ENCODE data around the gene TTLL6. TPM values are rescaled to one million over a fixed set of nuclear protein-coding genes. Genes with fewer than 3 reads are reported as not detected.
"Not testable (repeated sequence)": the region's sequence is repeated elsewhere in the genome, so short reads cannot be mapped to it uniquely, and the experiment has no call there.

Gene TTLL6
- total RNA-seq, result not detected in 2 replicates

DNA sequence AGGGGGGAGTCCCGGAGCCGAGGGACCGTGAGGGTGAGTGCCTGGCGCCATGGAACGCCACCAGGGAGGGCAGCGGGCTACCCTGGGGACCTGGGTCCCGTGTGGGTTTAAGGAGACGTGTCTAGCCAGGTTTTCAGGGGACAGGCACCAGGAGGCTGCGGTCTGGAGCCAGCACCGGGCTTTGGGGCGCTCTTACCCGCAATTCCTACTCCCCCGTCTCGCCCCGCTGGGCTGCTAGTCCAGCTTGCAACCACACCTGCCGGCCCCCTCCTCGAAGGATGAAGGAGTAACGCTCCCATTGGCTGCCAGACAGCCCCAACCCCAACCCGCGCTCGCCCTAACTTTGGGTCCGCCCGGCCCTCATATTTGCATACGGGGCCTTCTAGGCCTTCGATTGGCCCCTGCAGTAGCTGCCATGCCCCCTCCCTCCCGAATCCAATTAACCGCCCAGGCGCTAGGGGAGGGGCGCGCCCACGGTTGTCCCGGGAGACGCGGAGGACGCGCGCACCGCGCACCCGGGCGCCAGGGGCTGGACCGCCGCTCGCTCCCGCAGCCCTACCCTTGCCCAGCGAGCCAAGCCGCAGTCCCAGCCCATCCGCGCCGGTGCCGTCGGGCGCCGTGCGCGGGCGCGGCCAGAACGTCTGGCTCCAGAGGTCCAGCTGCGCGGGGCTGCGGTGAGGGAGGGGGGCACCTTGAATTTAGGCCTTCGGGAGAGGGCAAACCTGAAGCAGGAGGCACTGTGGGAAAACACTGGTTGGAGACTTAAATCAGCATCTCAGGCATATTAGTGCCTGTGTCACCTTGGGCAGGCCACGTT, at the start of gene TTLL6:
Gene TTLL6 (minus strand): TSS at position 456 of the 817 bp plus-strand sequence. CDS start 157 bp downstream, at position 299.
- H3K27ac Mint-ChIP-seq, result no peak within 1 kb of the TSS
- peak; percentile 95 for DNase-seq
- H3K4me1 Mint-ChIP-seq, result peaks cover 20% of the 10 kb centered on the region
- peaks cover 4% of the 10 kb centered on the region for H3K36me3 Mint-ChIP-seq (ENCODE audit: low read depth)
- peaks cover 65% of the 10 kb centered on the region for H3K27me3 Mint-ChIP-seq
- H3K9me3 Mint-ChIP-seq, result no peaks in the 10 kb centered on the region
- peak within 1 kb of the TSS; percentile 86 for H3K4me3 Mint-ChIP-seq
- intact Hi-C loops (cut with micrococcal nuclease), result loop anchor here (2.0 kb wide), 1 partner anchor 14 kb away; the partner anchor contains the start of gene CALCOCO2

DNA sequence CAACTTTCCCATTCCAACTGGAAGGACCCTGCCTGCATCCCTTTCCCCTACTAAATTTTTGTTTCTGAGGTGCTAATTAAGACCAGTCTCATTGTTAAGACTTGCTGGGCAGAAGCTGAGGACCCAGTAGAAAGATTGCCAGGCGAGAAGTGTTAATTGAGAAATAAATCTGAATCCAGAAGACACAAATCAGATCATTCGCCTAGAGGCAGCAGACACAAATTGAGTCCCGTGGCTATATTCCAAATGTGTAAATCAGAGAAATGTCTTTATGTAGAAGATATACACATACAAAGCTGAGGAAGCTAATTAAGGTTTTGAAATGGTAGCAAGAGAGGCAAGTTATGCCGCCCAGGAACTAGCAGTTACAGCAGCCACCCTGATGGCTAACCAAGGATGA, 43.4 kb upstream of the TTLL6 start:
- H3K27ac Mint-ChIP-seq, result no peak overlapping the region
- H3K36me3 Mint-ChIP-seq (ENCODE audit: low read depth), result peaks cover 60% of the 10 kb centered on the region
- H3K27me3 Mint-ChIP-seq, result no peaks in the 10 kb centered on the region
- H3K9me3 Mint-ChIP-seq, result no peaks in the 10 kb centered on the region
- intact Hi-C loops (cut with micrococcal nuclease), result no loop called here
- H3K4me3 Mint-ChIP-seq, result no peak overlapping the region
- peaks cover 7% of the 10 kb centered on the region for H3K4me1 Mint-ChIP-seq
- DNase-seq, result no peak

DNA sequence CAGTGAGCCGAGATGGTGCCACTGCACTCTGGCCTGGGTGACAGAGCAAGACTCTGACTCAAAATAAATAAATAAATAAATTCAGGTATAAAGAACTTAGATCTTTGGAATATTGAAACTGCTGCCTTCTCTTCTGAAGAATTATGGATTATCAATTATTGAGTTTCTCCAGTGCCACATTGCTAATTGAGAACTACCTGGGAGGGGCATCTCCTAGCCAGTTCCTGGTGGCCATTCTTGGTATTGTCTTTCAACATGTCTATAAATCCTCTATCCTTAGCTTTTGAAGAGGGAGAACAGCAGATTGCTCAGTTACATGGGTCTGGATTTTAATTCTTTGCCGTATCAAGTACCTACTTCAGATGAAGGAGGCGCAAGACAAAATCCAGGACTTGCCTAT, 43.0 kb upstream of the TTLL6 start:
- H3K36me3 Mint-ChIP-seq (ENCODE audit: low read depth), result peaks cover 62% of the 10 kb centered on the region
- no peak for DNase-seq
- H3K4me1 Mint-ChIP-seq, result peaks cover 7% of the 10 kb centered on the region
- intact Hi-C loops (cut with micrococcal nuclease), result no loop called here
- H3K4me3 Mint-ChIP-seq, result no peak overlapping the region
- H3K27ac Mint-ChIP-seq, result no peak overlapping the region
- H3K9me3 Mint-ChIP-seq, result no peaks in the 10 kb centered on the region
- H3K27me3 Mint-ChIP-seq, result no peaks in the 10 kb centered on the region

DNA sequence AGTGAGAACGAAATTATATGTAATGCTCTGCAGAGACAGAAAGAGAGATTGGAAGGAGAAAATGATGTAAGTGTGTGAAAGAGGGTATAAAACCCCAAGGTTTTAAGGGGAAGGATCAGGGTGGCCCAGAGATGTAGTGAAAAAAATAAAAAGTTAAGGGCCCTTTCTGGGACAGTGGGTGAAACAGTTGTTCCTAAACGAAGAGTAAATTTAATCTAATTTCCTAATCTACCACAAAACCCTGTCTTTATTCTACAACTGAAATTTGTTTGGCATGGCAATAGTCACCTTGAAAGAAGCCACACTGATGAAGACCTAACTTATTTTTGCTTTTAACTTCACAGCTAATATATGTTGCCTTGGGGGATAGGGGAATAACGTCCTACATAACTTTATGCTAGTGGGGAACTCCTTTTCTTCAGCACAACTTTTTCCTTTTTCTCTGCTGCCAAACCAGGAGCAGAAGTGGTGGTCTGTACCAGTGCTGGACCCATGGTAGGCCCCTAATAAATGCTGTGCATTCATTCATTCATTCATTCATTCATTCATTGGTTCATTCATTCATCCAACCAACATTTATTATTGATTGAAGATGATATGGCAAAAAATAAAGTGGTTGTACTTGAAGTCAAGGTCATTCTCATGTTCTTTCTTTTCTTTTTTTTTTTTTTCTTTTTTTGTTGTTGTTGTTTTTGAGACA, 39.2 kb upstream of the TTLL6 start:
- peaks cover 11% of the 10 kb centered on the region for H3K4me1 Mint-ChIP-seq
- intact Hi-C loops (cut with micrococcal nuclease), result no loop called here
- no peak overlapping the region for H3K27ac Mint-ChIP-seq
- H3K36me3 Mint-ChIP-seq (ENCODE audit: low read depth), result peaks cover 54% of the 10 kb centered on the region
- no peaks in the 10 kb centered on the region for H3K9me3 Mint-ChIP-seq
- no peaks in the 10 kb centered on the region for H3K27me3 Mint-ChIP-seq
- no peak overlapping the region for H3K4me3 Mint-ChIP-seq
- no peak for DNase-seq

DNA sequence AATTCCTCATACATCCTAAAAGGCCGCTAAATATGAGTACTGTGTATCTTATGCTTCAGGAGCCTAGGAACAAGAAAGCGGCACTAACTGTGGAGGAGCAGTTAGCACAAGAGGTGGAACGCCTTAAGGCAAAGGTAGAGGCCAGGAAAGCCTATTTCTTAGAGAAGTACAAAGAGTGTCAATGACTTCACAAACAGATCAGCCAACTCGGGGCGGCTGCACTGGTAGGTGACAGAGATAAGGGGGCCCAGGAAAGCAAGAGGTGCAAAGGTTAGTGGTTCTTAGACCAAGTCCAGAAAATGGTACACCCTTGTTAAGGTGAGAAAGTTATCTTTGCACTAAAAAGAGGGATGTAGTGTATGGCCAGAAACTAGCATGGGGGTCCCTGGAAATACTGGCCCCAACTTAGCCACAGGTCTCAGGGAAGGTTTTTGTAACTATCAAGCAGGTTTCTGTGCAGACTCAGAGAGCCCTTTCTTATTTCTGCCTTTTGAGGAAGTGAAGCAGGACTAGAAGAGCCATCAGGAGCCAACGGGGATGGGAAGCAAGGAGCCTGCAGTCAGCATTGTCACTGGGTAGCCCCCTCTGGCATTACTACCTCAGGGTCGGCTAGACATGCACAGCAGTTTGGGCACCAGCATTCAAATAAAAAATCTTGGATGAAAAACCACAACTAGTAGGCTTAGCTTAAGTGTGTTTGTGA, 37.9 kb upstream of the TTLL6 start:
- no peak overlapping the region for H3K4me3 Mint-ChIP-seq
- peaks cover 17% of the 10 kb centered on the region for H3K4me1 Mint-ChIP-seq
- DNase-seq, result no peak
- no peaks in the 10 kb centered on the region for H3K9me3 Mint-ChIP-seq
- intact Hi-C loops (cut with micrococcal nuclease), result no loop called here
- H3K27me3 Mint-ChIP-seq, result no peaks in the 10 kb centered on the region
- H3K27ac Mint-ChIP-seq, result no peak overlapping the region
- H3K36me3 Mint-ChIP-seq (ENCODE audit: low read depth), result peaks cover 47% of the 10 kb centered on the region

DNA sequence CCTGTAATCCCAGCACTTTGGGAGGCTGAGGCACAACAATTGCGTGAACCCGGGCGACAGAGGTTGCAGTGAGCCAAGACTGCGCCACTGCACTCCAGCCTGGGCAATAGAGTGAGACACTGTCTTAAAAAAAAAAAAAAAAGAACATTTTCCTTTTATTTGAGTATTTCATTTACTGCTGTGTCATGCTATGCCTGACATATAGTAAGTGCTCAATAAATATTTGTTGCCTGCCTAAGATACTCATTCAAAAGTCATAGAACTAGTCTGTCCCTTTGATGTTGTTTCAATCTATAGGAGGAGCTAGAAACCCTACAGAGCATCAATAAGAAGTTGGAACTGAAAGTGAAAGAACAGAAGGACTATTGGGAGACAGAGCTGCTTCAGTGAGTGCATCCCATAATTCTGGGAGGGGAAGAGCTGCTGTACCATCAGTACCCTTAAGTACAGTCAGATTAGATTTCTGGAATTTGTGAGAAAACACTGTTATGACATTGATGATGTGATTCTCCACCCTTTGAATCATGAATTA, 33.8 kb upstream of the TTLL6 start:
- peaks cover 52% of the 10 kb centered on the region for H3K36me3 Mint-ChIP-seq (ENCODE audit: low read depth)
- peaks cover 11% of the 10 kb centered on the region for H3K4me1 Mint-ChIP-seq
- H3K27me3 Mint-ChIP-seq, result no peaks in the 10 kb centered on the region
- H3K4me3 Mint-ChIP-seq, result no peak overlapping the region
- H3K27ac Mint-ChIP-seq, result peak overlapping the region; percentile 60
- H3K9me3 Mint-ChIP-seq, result no peaks in the 10 kb centered on the region
- intact Hi-C loops (cut with micrococcal nuclease), result no loop called here
- DNase-seq, result no peak

DNA sequence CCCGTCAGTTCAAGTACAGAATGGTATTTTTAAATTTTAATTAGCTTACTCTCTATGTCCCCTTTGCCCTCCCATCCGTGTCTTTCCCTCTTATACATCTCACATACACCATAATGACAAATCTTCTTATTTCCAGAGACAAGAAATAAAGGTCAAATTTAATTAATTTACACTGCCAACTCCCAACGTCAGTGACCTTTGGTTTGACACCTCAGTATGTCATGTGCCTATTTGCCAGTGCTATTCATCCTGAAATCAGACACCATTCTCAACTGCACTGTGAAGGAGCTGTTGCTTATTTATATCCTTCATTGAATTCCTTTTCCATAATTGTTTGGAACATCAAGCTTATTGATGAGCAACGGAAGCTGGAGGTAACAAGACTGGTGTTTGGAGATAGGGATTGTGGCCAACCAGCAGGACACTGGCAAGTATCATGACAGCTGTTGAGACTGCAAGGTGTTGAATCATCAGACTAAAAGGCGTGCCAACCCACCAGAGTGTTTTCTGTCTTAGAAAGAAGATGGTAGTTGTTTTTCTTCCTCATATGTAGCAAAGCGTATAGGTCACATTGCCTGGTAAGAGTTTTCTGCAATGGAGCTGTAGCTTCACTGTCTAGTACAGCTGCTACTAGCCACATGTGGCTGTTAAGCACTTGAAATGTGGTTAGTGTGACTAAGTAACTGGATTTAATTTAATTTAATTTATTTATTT, 26.3 kb upstream of the TTLL6 start:
- Mint-ChIP-seq H3K4me1 (peaks cover 24% of the 10 kb centered on the region), H3K27ac (no peak overlapping the region), H3K4me3 (no peak overlapping the region), H3K9me3 (no peaks in the 10 kb centered on the region), H3K36me3 (ENCODE audit: low read depth) (peaks cover 38% of the 10 kb centered on the region), H3K27me3 (no peaks in the 10 kb centered on the region)
- intact Hi-C loops (cut with micrococcal nuclease), result no loop called here
- DNase-seq, result no peak

DNA sequence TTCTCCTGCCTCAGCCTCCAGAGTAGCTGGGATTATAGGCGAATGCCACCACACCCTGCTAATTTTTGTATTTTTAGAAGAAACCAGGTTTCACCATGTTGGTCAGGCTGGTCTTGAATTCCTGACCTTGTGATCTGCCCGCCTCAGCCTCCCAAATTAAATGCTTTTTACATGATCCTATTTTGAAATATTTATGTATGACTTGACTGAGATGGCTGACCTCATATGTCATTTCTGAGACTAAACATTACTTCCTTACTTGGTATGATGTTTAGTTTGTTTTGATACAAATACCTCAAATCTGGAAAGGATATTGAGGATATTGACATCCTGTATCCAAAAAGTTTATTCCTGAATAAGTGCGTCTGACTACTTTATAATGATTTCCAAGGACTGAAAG, 25.7 kb upstream of the TTLL6 start:
- no peak for DNase-seq
- Mint-ChIP-seq H3K27me3 (no peaks in the 10 kb centered on the region), H3K36me3 (ENCODE audit: low read depth) (peaks cover 33% of the 10 kb centered on the region), H3K4me3 (no peak overlapping the region), H3K9me3 (no peaks in the 10 kb centered on the region), H3K4me1 (peaks cover 30% of the 10 kb centered on the region), H3K27ac (no peak overlapping the region)
- intact Hi-C loops (cut with micrococcal nuclease), result no loop called here

DNA sequence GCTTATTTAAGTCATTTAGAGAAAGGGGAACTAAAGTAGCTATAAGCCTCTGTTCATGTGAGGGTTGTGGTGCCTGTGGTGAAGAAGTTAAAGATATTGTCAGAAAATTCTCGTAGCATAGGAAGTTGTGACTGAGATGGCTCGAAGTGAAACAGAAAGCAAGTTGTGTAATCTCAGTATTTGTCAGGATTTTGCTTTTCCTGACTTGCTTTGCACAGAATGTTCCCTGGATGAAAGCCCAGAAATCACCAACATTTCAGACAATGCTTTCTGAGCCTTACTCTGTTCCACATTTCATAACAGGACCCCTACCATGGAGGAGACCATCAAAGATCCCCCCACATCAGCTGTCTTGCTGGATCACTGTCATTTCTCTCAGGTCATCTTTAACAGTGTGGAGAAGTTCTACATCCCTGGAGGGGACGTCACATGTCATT, 24.4 kb upstream of the TTLL6 start:
- peak; percentile 87 for DNase-seq
- Mint-ChIP-seq H3K4me1 (peaks cover 38% of the 10 kb centered on the region), H3K36me3 (ENCODE audit: low read depth) (peaks cover 29% of the 10 kb centered on the region), H3K27me3 (no peaks in the 10 kb centered on the region), H3K27ac (peak overlapping the region; percentile 63), H3K9me3 (no peaks in the 10 kb centered on the region), H3K4me3 (peak overlapping the region; percentile 69)
- intact Hi-C loops (cut with micrococcal nuclease), result loop anchor here (1.0 kb wide), 1 partner anchor 10 kb away; the partner anchor contains the start of gene CALCOCO2

DNA sequence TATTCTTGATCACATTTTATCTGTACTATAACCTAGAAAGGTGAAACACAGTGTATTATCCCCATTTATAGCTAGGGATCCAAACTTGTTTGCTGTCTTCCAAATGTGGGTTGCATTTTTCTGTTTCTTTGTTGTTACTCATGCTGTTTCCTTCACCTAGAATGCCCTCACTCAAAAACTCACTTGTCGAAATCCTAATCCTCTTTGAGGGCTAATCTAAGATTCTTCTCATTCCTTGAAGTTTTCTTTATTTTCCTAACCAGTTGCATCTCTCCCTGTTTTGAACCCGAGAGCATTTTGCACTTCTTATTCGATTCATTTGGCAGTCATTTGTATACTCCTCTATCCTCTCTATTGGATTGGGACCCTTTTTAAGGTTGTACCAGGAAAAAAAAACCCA, 23.4 kb upstream of the TTLL6 start:
- Mint-ChIP-seq H3K4me3 (peak overlapping the region; percentile 69), H3K4me1 (peaks cover 48% of the 10 kb centered on the region), H3K9me3 (no peaks in the 10 kb centered on the region), H3K36me3 (ENCODE audit: low read depth) (peaks cover 30% of the 10 kb centered on the region), H3K27ac (no peak overlapping the region), H3K27me3 (no peaks in the 10 kb centered on the region)
- DNase-seq, result no peak
- intact Hi-C loops (cut with micrococcal nuclease), result no loop called here

DNA sequence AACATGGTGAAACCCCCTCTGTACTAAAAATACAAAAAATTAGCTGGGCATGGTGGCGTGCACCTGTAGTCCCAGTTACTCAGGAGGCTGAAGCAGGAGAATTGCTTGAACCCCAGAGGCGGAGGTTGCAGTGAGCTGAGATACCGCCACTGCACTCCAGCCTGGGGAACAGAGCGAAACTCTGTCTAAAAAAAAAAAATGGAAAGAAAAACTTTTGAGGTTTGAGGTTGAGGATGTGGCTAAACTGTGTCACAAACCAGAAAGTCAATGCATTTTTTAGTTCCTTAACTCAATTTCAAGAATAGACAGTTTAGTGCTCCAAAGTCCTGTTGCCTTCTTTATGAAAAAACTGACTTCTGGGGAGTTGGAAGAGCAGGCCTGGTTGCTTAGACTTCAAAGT, 20.4 kb upstream of the TTLL6 start:
- peaks cover 22% of the 10 kb centered on the region for H3K36me3 Mint-ChIP-seq (ENCODE audit: low read depth)
- H3K4me1 Mint-ChIP-seq, result peaks cover 76% of the 10 kb centered on the region

DNA sequence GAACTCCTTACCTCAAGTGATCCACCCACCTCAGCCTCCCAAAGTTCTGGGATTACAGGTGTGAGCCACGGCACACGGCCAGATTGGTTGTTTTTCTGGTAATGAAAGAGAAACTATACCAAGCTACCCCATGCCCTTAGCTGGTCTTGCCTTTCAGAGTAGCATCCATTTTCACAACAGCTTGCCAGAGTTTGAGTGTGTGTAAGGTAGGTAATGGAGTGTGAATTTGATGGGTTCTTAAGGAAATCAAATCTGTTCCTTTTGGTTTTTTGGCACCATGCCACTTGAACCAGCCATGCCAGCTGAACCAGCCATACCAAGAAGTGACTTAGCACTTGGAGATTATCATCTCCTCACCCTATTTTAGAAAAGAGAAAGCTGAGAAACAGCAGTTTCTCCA, 18.9 kb upstream of the TTLL6 start:
- Mint-ChIP-seq H3K4me3 (peak overlapping the region; percentile 13), H3K27me3 (no peaks in the 10 kb centered on the region), H3K9me3 (no peaks in the 10 kb centered on the region), H3K4me1 (peaks cover 75% of the 10 kb centered on the region), H3K27ac (no peak overlapping the region), H3K36me3 (ENCODE audit: low read depth) (peaks cover 20% of the 10 kb centered on the region)
- DNase-seq, result peak; percentile 71
- intact Hi-C loops (cut with micrococcal nuclease), result no loop called here

More for the DNA sequence above, 20.4 kb upstream of the TTLL6 start:
- Mint-ChIP-seq H3K4me3 (peak overlapping the region; percentile 69), H3K27ac (peak overlapping the region; percentile 64)
- peak; percentile 85 for DNase-seq
- H3K9me3 Mint-ChIP-seq; intact Hi-C loops (cut with micrococcal nuclease); H3K27me3 Mint-ChIP-seq: not testable (repeated sequence)

DNA sequence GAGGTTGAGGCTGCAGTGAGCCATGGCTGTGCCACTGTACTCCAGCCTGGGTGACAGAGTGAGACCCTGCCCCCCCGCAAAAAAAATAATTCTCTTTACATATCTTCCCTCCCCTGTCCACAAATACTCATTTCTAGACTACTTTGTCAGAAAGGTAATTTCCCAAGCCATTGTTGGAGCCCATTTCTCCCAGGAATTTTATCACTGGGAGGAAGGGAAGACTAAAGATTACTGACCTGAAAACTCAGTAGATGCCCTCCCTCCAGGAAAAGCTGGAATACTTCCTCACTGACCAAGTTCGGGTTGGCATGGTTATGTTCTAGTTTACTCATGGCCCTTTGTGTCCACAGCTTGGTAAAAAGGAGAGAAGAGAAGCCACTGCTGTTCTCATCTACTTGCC, 17.9 kb upstream of the TTLL6 start:
- no peak for DNase-seq
- Mint-ChIP-seq H3K27ac (no peak overlapping the region), H3K4me1 (peaks cover 67% of the 10 kb centered on the region), H3K4me3 (no peak overlapping the region), H3K36me3 (ENCODE audit: low read depth) (peaks cover 15% of the 10 kb centered on the region), H3K27me3 (no peaks in the 10 kb centered on the region), H3K9me3 (no peaks in the 10 kb centered on the region)
- intact Hi-C loops (cut with micrococcal nuclease), result no loop called here

Data from activated CD4-positive, alpha-beta T cell treated with anti-CD3 and anti-CD28 coated beads, Interleukin-2, amount 10 ng/mL, durations not matched to agents 24 days and 14 days (primary cell).